ENCODE data around the gene NFS1.

DNA sequence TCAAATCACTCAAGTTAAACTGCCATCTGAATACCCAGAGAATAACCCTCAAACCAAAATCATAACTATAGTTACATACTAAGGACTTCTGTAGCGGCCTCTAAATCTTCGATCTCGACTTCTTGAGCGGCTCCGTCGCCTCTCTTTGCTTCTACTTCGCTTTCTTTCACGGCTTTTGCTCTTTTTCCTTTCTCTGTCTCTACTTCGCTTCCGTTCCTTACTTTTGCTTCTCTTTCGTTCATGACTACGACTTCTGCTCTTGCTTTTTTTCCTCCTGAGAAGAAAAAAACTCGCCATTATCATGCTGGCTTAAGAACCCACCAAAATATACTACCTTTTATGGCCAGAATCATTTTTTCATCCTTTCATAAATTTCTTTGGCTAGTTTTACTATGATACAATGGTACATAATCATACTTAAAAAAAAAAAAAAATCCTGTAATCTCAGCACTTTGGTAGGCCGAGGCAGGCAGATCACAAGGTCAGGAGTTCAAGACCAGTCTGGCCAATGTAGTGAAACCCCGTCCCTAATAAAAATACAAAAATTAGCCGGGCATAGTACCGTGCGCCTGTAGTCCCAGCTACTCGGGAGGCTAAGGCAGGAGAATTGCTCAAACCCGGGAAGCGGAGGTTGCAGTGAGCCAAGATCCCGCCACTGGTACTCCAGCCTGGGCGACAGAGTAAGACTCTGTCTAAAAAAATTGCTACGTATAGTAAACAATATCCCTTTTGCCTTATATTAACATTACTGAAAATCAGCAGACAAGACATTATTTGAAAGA is 32.9 kb upstream of the NFS1 start:
- TF ChIP-seq SUZ12 (IDR thresholded peaks at IDR 0.05; ENCODE audit: low read length) = no peak
- peak in 1 of 2 experiments; percentile 17; a peak in 2 of 3 replicates for TF ChIP-seq POLR2A (IDR thresholded peaks at IDR 0.05; ENCODE audit: control extremely low read depth in 1 of 2, low read depth in 2 of 2, low read length in 2 of 2)
- TF ChIP-seq, protein P1, sequence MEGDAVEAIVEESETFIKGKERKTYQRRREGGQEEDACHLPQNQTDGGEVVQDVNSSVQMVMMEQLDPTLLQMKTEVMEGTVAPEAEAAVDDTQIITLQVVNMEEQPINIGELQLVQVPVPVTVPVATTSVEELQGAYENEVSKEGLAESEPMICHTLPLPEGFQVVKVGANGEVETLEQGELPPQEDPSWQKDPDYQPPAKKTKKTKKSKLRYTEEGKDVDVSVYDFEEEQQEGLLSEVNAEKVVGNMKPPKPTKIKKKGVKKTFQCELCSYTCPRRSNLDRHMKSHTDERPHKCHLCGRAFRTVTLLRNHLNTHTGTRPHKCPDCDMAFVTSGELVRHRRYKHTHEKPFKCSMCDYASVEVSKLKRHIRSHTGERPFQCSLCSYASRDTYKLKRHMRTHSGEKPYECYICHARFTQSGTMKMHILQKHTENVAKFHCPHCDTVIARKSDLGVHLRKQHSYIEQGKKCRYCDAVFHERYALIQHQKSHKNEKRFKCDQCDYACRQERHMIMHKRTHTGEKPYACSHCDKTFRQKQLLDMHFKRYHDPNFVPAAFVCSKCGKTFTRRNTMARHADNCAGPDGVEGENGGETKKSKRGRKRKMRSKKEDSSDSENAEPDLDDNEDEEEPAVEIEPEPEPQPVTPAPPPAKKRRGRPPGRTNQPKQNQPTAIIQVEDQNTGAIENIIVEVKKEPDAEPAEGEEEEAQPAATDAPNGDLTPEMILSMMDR (IDR thresholded peaks at IDR 0.05; ENCODE audit: control extremely low read depth in 1 of 3, insufficient read depth in 1 of 3, low read depth in 1 of 3, low read length in 3 of 3) = no peak
